HepG2 (cell line): ENCODE data around the gene TMEM74B. TPM values are rescaled to one million over a fixed set of nuclear protein-coding genes. Genes with fewer than 3 reads are reported as not detected.
A peak's percentile ranks its signal among the peaks of the same experiment; 100 is the strongest.

Experiments used
- BHLHE40 ChIP-seq: IDR thresholded peaks from 2 replicates; pipeline ENCODE4 v1.6.1; 2011; ENCODE audit warnings: low read length, improper control_type of control experiment
- BRD4 ChIP-seq: sonication (generic); formaldehyde crosslinking; IDR thresholded peaks from 2 replicates; pipeline ENCODE4 v1.4.0; 2020; ENCODE audit warnings: missing genetic modification reagents
- ERF ChIP-seq: IDR thresholded peaks from 2 replicates; pipeline ENCODE4 v1.6.1; 2018; ENCODE audit warnings: missing biosample characterization, missing genetic modification reagents
- FOSL1 ChIP-seq: sonication (generic); formaldehyde crosslinking; IDR thresholded peaks from 2 replicates; pipeline ENCODE4 v1.9.0; 2021; ENCODE audit warnings: missing genetic modification reagents, borderline replicate concordance
- FOXA3 ChIP-seq: IDR thresholded peaks from 2 replicates; pipeline ENCODE4 v1.6.1; 2016; ENCODE audit warnings: missing genetic modification reagents, missing compliant biosample characterization
- GPN1 ChIP-seq: sonication (generic); formaldehyde crosslinking; IDR thresholded peaks from 2 replicates; pipeline ENCODE4 v1.5.1; 2020; ENCODE audit warnings: missing genetic modification reagents, borderline replicate concordance
- HNRNPK ChIP-seq: fragments of 200-400 bp; formaldehyde crosslinking; IDR thresholded peaks from 2 replicates; pipeline ENCODE4 v1.6.1; 2018; ENCODE audit warnings: low read length, low read depth, moderate library complexity, mild to moderate bottlenecking; ENCODE audit not compliant: poor library complexity, severe bottlenecking
- HOXA3 ChIP-seq: sonication (generic); formaldehyde crosslinking; IDR thresholded peaks from 2 replicates; pipeline ENCODE4 v1.5.0; 2020; ENCODE audit warnings: missing genetic modification reagents
- PAX8 ChIP-seq: sonication (generic); formaldehyde crosslinking; IDR thresholded peaks from 2 replicates; pipeline ENCODE4 v1.8.0; 2022; ENCODE audit warnings: mild to moderate bottlenecking, missing genetic modification reagents, borderline replicate concordance
- PCBP1 ChIP-seq: fragments of 200-400 bp; formaldehyde crosslinking; IDR thresholded peaks from 2 replicates; pipeline ENCODE4 v1.6.1; 2017; ENCODE audit warnings: mild to moderate bottlenecking, low read depth, low read length, borderline replicate concordance
- SP4 ChIP-seq: sonication (generic); formaldehyde crosslinking; IDR thresholded peaks from 2 replicates; pipeline ENCODE4 v1.8.1; 2023; ENCODE audit warnings: mild to moderate bottlenecking, missing genetic modification reagents
- ZNF17 ChIP-seq: sonication (generic); formaldehyde crosslinking; IDR thresholded peaks from 2 replicates; pipeline ENCODE4 v1.5.0; 2020; ENCODE audit warnings: mild to moderate bottlenecking, missing genetic modification reagents
- ZNF253 ChIP-seq: sonication (generic); formaldehyde crosslinking; IDR thresholded peaks from 2 replicates; pipeline ENCODE4 v1.8.0; 2022; ENCODE audit warnings: mild to moderate bottlenecking, missing genetic modification reagents, borderline replicate concordance
- ZNF460 ChIP-seq: sonication (generic); formaldehyde crosslinking; IDR thresholded peaks from 2 replicates; pipeline ENCODE4 v1.5.1; 2020; ENCODE audit warnings: missing genetic modification reagents, mild to moderate bottlenecking, borderline replicate concordance
- ZNF710 ChIP-seq: sonication (generic); formaldehyde crosslinking; IDR thresholded peaks from 2 replicates; pipeline ENCODE4 v1.5.0; 2020; ENCODE audit warnings: mild to moderate bottlenecking, missing genetic modification reagents, borderline replicate concordance
- ZNF768 ChIP-seq: sonication (generic); formaldehyde crosslinking; IDR thresholded peaks from 2 replicates; pipeline ENCODE4 v1.4.0; 2020; ENCODE audit warnings: missing genetic modification reagents
- ZNF770 ChIP-seq: sonication (generic); formaldehyde crosslinking; IDR thresholded peaks from 2 replicates; pipeline ENCODE4 v1.5.0; 2020; ENCODE audit warnings: mild to moderate bottlenecking, missing genetic modification reagents
- polyA plus RNA-seq, 8 experiments: library from polyadenylated mRNA; depleted of rRNA in 3 of 8; stranded (reverse) in 7 of 8; unstranded in 1 of 8; fragments of >200 nt; fragmentation: Illumina TruSeq in 4 of 8; extraction: Trizol in 4 of 8; gene quantifications; 2 replicates each; pipeline versions ENCODE4 v1.2.1 to v1.2.3, GENCODE V29; 2011 to 2016; ENCODE audit warnings: low read depth in 4 of 8, missing spikeins in 1 of 8, mixed read lengths in 1 of 8; ENCODE audit not compliant: insufficient read depth in 1 of 8
- total RNA-seq, 5 experiments: library from RNA; depleted of rRNA; stranded (reverse); fragments of >200 nt; fragmentation: Illumina TruSeq; extraction: Trizol; gene quantifications; 2 replicates each; pipeline ENCODE4 v1.2.3, GENCODE V29; 2016; ENCODE audit warnings: low read depth in 1 of 5
- TF ChIP-seq, protein P1 (sequence below): sonication (generic); formaldehyde crosslinking; IDR thresholded peaks from 2 replicates; pipeline ENCODE4 v1.5.1; 2020; ENCODE audit warnings: mild to moderate bottlenecking, missing genetic modification reagents
- TF ChIP-seq, protein P2 (sequence below): sonication (generic); formaldehyde crosslinking; IDR thresholded peaks from 2 replicates; pipeline ENCODE4 v1.4.0; 2020; ENCODE audit warnings: missing genetic modification reagents, mild to moderate bottlenecking, borderline replicate concordance
- TF ChIP-seq, protein P3 (sequence below): sonication (generic); formaldehyde crosslinking; IDR thresholded peaks from 2 replicates; pipeline ENCODE4 v1.4.0; 2020; ENCODE audit warnings: mild to moderate bottlenecking, missing genetic modification reagents

Gene TMEM74B
- total and polyA plus RNA-seq, 2 of the 13 experiments (the other 11 are each of a cell fraction or from before 2014, with no cell fraction given) = 4.7 to 18.4 TPM

- TF ChIP-seq ZNF770 (CRISPR knock-in tag) = no peak
- TF ChIP-seq ERF (CRISPR knock-in tag) = no peak
- TF ChIP-seq HOXA3 = 0 out of 2 replicates have a peak, but pooled peaks have one; percentile 12
- no peak for TF ChIP-seq BRD4 (CRISPR knock-in tag)
- TF ChIP-seq FOSL1 (CRISPR knock-in tag) = no peak
- TF ChIP-seq, protein P1, sequence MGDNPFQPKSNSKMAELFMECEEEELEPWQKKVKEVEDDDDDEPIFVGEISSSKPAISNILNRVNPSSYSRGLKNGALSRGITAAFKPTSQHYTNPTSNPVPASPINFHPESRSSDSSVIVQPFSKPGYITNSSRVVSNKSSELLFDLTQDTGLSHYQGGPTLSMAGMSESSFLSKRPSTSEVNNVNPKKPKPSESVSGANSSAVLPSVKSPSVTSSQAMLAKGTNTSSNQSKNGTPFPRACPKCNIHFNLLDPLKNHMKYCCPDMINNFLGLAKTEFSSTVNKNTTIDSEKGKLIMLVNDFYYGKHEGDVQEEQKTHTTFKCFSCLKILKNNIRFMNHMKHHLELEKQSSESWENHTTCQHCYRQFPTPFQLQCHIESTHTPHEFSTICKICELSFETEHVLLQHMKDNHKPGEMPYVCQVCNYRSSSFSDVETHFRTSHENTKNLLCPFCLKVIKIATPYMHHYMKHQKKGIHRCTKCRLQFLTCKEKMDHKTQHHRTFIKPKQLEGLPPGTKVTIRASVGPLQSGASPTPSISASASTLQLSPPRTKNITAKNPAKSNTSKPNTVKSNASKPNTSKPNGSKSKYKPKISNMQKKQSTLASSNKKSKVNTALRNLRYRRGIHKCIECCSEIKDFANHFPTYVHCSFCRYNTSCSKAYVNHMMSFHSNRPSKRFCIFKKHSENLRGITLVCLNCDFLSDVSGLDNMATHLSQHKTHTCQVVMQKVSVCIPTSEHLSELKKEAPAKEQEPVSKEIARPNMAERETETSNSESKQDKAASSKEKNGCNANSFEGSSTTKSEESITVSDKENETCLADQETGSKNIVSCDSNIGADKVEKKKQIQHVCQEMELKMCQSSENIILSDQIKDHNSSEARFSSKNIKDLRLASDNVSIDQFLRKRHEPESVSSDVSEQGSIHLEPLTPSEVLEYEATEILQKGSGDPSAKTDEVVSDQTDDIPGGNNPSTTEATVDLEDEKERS (CRISPR knock-in tag) = no peak
- TF ChIP-seq PCBP1 = 0 out of 2 replicates have a peak, but pooled peaks have one; percentile 31
- TF ChIP-seq GPN1 (CRISPR knock-in tag) = no peak
- no peak for TF ChIP-seq ZNF710 (CRISPR knock-in tag)
- TF ChIP-seq, protein P2, sequence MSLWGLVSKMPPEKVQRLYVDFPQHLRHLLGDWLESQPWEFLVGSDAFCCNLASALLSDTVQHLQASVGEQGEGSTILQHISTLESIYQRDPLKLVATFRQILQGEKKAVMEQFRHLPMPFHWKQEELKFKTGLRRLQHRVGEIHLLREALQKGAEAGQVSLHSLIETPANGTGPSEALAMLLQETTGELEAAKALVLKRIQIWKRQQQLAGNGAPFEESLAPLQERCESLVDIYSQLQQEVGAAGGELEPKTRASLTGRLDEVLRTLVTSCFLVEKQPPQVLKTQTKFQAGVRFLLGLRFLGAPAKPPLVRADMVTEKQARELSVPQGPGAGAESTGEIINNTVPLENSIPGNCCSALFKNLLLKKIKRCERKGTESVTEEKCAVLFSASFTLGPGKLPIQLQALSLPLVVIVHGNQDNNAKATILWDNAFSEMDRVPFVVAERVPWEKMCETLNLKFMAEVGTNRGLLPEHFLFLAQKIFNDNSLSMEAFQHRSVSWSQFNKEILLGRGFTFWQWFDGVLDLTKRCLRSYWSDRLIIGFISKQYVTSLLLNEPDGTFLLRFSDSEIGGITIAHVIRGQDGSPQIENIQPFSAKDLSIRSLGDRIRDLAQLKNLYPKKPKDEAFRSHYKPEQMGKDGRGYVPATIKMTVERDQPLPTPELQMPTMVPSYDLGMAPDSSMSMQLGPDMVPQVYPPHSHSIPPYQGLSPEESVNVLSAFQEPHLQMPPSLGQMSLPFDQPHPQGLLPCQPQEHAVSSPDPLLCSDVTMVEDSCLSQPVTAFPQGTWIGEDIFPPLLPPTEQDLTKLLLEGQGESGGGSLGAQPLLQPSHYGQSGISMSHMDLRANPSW = no peak
- TF ChIP-seq ZNF253 (CRISPR knock-in tag) = no peak
- no peak for TF ChIP-seq PAX8 (CRISPR knock-in tag)
- TF ChIP-seq, protein P3, sequence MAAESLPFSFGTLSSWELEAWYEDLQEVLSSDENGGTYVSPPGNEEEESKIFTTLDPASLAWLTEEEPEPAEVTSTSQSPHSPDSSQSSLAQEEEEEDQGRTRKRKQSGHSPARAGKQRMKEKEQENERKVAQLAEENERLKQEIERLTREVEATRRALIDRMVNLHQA (CRISPR knock-in tag) = no peak
- peak; percentile 30; the same call in 1 of the 2 replicates for TF ChIP-seq ZNF768 (CRISPR knock-in tag)
- no peak for TF ChIP-seq ZNF17 (CRISPR knock-in tag)
- TF ChIP-seq BHLHE40 = no peak
- TF ChIP-seq HNRNPK = peak; percentile 82
- peak; percentile 64; the same call in 1 of the 2 replicates for TF ChIP-seq SP4
- TF ChIP-seq FOXA3 (CRISPR knock-in tag) = no peak
- no peak for TF ChIP-seq ZNF460 (CRISPR knock-in tag)
Observed at GRCh38 chr20:1225263-1225782, 40.5 kb upstream of the TMEM74B start (continued).
